HG02973 (cell line): ENCODE data around the gene TMEM63A.
"Not testable (repeated sequence)": the region's sequence is repeated elsewhere in the genome, so short reads cannot be mapped to it uniquely, and the experiment has no call there.

Source experiments
- ATAC-seq: cut with Tn5 transposase; IDR thresholded peaks from one replicate; pipeline ENCODE4 v1.9.1; 2021; ENCODE audit warnings: moderate library complexity; ENCODE audit not compliant: unreplicated experiment

The TMEM63A gene

GRCh38 chr1:225846331-225847310 lies 35.6 kb downstream of the TMEM63A start:
- ATAC-seq, result no peak

DNA sequence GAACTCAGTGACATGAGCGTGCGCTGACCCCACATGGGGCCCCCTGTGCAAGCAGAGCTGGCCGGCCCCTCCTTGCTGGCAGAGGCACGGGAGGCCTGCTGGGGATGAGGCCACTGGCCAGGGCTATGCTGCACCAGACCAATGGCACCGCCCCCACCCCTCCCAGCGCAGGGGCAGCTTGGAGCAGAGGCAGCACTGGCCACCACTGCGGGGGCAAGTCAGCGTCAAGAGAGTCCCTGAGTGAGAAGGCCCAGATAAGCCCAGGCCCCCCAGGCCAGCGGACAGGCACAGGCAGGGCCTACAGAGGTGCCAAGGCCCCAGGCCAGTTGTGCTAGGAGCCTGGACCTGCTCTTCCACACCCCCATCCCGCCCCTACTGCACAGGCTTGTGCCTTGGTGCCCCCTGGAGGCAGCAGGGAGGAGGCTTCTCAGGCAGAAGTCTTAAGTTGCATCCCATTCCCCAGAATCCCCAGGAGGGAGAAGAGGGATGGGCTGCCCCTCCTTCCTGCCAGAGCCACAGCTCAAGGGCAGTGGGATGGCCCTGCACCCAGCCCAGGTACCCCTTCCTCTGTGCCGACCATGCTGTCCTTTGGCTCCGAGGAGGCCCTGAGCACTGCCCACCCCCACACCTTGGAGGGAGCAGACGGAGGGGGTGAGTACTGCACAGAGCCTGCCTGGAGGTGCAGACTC lies 36.5 kb downstream of the TMEM63A start:
- ATAC-seq, result no peak

GRCh38 chr1:225845097-225845496 lies 37.1 kb downstream of the TMEM63A start:
- ATAC-seq, result no peak

DNA sequence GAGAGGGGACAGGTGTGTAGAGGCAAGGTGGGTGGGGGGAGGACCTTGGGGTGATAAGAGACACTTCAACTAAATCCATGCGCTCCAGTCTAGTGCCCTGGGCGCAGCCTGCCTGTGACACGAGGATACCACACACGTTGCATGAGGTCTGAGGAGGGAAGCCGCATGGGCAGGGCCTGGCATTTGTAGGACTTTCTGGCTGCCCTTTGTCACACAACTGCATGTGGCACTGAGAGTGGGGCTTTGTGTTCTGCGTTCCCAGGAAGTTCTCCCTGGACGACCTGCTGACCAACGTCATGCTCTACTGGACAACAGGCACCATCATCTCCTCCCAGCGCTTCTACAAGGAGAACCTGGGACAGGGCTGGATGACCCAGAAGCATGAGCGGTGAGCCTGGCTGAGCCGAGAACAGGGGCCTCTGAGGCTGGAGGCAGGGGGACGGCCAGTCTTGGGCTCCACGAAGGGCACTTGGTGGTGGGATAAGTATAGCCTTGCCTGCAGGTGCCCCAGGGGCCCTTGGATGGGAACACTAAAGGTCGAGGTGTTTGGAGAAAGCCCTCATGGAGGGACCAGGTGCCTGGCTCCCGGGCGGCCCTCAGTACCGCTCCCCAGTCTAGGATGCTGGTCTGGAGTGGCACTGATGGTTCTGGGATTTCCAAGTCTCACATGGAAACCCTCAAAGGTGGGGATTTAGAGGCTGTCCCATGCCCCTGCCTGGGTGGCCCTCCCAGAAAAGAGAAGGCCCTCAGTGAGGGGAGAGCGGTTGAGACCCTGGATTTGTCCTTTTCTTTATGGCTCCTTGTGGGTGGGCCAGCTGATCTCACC lies 37.7 kb downstream of the TMEM63A start:
- ATAC-seq, result no peak

DNA sequence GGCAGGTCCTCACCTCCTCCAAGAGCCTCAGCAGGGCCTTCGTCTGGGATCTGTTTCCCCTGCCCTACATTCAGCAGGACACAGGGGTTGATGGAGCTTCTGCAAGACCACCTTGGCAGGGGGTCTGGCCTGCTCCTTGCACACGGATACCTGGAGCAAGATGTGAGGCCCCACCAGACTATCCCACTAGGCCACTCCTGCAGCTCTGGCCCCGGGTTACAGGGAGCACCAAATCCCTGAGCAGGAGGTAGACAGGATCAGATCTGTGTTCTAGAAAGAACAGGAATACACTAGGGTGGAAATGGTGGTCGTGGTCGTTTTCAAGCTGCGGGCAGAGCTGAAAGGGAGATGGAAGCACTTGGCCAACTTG lies 38.8 kb downstream of the TMEM63A start:
- ATAC-seq, result no peak

DNA sequence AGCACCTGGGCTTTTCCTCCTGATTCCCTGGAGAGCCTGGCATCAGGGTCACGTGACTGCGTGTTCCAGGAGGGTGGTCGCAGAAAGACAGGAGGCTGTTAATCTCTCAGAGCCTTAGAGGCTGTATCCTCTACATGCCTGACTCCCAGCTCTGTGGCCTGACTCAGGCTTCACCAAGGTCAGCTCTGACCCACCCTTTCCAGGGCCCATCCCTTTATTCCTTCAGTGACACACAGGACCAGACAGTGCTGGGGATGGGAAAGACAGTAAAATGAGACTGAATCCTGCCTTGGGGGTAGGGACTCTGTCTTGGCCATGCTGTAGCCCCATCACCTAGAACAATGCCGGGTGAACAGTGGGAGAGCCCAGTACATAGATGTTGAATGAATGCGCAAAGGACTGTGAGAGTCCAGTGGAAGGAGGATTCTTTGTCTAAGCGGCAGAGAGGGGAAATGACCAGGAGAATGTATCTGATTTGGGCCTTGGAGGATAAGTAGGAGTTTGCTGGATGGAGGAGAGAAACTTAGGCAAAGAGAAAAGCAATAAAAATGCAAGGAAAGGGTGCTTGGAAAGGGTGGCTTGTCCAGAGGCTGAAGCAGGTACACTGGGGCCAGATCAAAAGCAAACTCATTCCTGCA lies 39.3 kb downstream of the TMEM63A start:
- ATAC-seq, result no peak

DNA sequence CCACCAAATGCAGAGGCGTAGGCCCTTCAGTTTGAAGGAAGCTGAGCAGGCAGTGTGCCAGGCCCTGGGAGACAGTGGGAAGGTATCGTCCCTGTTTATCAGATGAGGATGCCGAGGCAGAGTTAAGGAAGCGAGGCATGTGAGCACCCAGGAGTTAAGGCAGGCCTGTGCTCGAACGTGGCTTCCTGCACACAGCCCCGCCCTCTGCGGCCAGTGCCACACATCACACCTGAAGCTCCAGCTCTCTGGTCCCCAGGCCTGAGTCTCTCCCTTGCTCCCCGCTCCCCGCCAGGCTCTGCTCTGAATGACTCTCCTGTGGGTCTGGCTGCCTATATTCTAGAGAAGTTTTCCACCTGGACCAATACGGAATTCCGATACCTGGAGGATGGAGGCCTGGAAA lies 40.1 kb downstream of the TMEM63A start:
- no peak for ATAC-seq

- ATAC-seq, result no peak
Measured at GRCh38 chr1:225840713-225841112, 41.5 kb downstream of the TMEM63A start.

- ATAC-seq, result no peak
Measured at GRCh38 chr1:225840223-225840610, 42.0 kb downstream of the TMEM63A start.

DNA sequence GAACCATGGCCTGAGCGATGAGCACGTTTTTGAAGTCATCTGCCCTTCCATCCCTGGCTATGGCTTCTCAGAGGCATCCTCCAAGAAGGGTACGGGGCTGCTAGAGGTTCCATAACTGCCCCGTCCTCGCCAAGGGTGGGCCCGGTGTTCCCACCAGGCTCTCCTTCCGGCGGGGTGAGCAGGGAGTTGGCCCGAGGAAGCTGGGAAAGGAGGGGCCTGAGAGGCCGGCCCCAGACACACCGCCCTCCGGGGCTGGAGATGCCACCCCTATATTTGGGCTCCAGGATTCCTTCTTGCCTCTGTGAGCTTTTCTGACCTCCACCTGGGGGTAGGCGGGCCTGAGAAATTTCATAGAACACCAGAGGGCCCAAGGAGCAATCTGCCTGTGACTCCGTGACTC lies 43.4 kb downstream of the TMEM63A start:
- no peak for ATAC-seq

- ATAC-seq, result not testable (repeated sequence)
Measured at GRCh38 chr1:225836296-225836695, 45.9 kb downstream of the TMEM63A start.

DNA sequence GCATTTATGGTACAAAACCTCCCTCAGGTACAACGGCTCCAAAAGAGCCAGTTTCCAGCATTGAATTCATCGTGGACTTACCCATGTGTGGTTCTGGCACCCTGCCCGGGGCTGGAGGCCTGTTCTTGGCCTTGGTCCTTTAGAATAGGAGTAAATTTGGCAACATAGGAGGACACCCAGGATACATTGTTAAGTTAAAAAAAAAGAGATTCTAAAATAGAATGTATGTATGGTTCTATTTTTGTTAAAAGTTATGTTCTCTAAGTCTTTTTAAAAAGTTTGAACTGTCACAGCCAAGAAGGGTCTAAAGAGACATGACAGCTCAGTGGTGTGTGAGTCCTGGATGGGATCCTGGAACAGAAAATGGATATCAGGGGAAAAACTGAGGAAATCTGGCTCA lies 46.3 kb downstream of the TMEM63A start:
- no peak for ATAC-seq

DNA sequence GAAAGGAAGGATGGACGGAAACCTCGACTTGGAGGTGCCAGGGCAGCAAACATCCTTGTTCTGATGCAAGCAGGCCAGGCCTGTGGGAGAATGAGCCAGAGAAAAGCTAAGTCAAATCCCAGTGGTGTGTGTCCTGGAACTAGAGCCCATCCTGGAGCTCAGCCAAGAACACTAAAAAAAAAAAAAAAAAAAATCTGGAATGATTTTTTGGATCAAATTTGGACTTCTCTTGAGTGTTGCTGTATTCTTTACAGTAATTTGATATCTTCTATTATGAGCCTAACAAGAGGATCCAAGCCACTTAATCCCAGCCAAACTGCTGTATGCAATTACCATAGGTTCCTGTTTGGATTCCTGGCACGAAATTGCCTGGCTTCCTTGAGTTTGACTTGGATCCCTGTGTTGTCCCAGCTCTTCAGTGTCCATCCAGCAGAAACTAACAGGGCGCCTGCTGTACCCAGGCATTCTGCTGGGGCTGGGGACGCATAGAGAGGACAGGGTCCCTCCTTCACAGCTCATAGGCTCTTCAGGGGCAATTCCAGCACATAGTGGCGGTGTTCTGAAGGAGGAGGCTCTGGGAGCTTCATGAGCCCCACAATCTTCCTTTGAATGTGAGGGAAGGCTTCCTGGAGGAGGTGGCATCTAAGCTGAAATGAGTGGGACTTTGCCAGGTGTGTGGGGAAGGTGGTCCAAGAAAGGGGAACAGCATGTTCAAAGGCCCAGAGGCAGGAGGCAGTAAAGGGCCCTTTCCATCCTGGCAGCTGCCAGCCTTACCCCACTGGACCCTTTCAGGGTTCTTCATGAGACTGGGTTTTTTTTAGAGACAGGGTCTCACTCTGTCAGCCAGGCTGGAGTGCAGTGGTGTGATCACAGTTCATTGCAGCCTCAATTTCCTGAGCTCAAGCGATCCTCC lies 47.5 kb downstream of the TMEM63A start:
- no peak for ATAC-seq

- no peak for ATAC-seq
Measured at GRCh38 chr1:225830841-225831240, 51.3 kb downstream of the TMEM63A start.

DNA sequence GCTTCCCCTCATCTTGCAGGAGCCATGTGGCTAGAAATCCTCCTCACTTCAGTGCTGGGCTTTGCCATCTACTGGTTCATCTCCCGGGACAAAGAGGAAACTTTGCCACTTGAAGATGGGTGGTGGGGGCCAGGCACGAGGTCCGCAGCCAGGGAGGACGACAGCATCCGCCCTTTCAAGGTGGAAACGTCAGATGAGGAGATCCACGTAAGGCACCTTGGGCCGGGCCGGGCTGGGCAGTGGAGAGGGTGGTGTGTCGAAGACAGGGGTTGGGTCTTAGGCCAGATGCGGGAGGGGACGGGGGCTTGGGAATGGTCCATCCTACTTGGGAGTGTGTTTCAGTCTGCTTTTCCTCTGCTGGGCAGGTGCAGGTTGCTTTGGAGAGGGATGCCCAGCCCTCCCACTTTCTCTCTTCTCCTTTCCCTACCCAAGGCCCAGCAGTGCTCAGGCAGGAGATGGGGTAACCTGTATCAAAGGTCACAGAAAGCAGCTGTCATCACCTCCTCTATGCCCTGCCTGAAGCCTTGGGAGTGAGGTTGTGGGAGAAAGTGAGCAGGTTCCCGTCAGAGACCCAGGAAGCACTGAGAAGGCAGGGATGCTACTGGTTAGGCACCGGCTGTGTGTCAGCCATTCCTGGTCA lies 53.4 kb downstream of the TMEM63A start:
- no peak for ATAC-seq

DNA sequence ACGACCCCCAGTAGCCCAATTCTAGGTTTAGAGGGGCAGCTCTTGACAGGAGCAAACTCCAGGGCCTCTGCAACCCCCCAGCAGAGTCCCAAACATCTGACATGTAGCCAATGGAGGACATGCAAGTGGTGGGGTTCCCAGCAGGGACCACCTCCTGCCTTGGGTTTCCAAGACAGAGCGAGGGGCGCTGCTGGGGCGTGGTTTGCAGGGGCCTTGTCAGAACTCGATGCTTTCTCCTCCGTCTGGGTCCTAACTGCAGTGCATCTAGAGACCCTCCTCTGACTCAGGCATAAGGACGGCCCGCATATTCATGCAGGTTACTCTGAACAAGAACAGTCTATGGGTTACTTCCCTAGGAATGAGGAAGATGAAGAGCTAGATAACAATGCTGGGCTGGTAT lies 55.1 kb downstream of the TMEM63A start:
- ATAC-seq, result no peak

DNA sequence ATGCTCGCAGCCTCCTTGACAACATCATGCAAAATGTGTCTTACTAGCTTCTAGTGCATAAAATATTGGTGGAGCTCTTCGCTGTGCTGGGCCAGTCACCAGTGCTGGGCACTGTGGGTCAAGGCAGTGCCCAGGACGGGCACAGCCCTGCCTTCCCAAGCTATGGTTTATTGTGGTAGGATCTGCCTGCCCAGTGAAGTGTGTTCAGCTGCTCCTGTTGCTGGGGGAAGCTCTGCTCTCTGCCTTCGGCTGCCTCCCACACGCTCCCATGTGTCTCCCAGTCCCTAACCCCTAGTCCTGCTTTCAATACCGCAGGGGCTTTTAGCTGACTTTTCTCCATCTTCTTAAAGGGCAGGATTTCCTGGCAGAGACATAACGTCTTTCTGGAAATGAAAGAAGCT lies 56.6 kb downstream of the TMEM63A start:
- ATAC-seq, result no peak

DNA sequence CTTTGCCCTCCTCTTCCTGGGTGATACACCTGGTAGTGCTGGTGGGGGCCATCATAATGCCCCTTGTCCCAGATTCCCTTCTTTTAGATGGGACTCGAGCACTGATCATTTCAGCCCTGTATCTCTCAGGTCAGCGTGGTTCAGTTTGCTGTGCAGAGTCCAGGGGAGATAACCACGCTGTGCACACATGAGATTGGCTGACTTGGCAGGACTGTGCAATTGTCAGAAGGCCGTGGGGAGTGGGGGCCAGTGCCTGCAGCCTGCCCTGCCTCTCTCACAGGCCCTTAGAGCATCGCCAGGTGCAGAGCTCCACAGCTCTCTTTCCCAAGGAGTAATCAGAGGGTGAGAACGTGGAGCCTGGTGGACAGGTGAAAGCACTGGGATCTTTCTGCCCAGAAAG lies 57.1 kb downstream of the TMEM63A start:
- ATAC-seq, result no peak

DNA sequence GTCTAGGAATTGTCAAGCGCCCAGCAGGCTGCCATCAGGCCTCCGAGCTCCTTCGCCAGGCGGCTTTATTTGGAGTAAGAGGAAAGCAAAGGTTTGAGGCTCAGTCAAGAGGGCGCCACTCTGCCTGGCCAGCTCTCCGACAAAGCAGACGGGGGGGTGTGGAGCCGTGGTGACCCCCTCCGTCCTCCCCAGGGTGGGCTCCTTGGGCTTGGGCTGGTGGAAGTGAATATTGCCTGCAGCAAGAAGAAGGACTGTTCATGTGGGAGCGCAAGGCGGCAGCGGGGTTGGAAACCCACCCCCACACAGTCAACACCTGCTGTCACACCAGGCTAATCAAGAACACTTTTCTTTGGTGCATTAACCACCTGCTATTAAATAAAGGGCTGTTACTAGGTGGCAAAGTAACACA lies 57.6 kb downstream of the TMEM63A start:
- ATAC-seq, result no peak
